HG02678 (cell line): Measurements from ENCODE around the gene TRAPPC4.
A peak's percentile ranks its signal among the peaks of the same experiment; 100 is the strongest.

Experiments
- ATAC-seq: cut with Tn5 transposase; IDR thresholded peaks from one replicate; pipeline ENCODE4 v1.9.1; 2021; ENCODE audit warnings: mild to moderate bottlenecking, moderate library complexity; ENCODE audit not compliant: unreplicated experiment

TRAPPC4 gene

GRCh38 chr11:119061256-119061655 is 42.7 kb downstream of the TRAPPC4 start:
- no peak for ATAC-seq

DNA sequence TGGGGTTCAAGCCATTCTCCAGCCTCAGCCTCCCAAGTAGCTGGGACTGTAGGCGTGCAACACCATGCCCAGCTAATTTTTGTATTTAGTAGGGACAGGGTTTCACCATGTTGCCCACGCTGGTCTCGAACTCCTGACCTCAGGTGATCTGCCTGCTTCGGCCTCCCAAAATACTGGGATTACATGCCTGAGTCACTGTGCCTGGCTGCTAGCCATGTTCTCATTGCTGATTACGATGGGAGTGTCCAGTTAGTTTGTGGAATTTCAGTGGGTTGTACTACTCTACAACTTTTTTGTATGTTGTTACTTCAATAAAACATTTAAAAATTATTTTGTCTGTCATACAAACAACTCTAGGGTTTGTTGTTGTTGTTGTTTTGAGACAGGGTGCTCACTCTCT is 44.2 kb downstream of the TRAPPC4 start:
- no peak for ATAC-seq

- ATAC-seq, result no peak
Measured at GRCh38 chr11:119065369-119065768, 46.8 kb downstream of the TRAPPC4 start.

GRCh38 chr11:119067371-119068222 is 49.0 kb downstream of the TRAPPC4 start, which contains the start of gene VPS11:
Gene VPS11 (plus strand): TSS chr11:119067818. CDS start chr11:119067824, 6 bp downstream.
- peak; percentile 96 for ATAC-seq
